NCI-H1436 treated with DMSO at 0.1 percent for 48 hours (cell line): ENCODE data around the gene ADAMTS18.

Experiments
- DNase-seq: peaks from one replicate; lab custom pipeline; 2025; lab: John Stamatoyannopoulos, UW

The ADAMTS18 gene

GRCh38 chr16:77324729-77325128, 110.1 kb downstream of the ADAMTS18 start:
- no peak for DNase-seq

GRCh38 chr16:77323695-77324094, 111.1 kb downstream of the ADAMTS18 start:
- no peak for DNase-seq

GRCh38 chr16:77322757-77323156, 112.1 kb downstream of the ADAMTS18 start:
- no peak for DNase-seq

- no peak for DNase-seq
Observed at GRCh38 chr16:77317059-77317458, 117.8 kb downstream of the ADAMTS18 start.

- DNase-seq = no peak
Observed at GRCh38 chr16:77310877-77311276, 124.0 kb downstream of the ADAMTS18 start.

GRCh38 chr16:77308163-77308561, 126.7 kb downstream of the ADAMTS18 start:
- no peak for DNase-seq

- DNase-seq = no peak
Observed at GRCh38 chr16:77307426-77308162, 127.2 kb downstream of the ADAMTS18 start.

DNA sequence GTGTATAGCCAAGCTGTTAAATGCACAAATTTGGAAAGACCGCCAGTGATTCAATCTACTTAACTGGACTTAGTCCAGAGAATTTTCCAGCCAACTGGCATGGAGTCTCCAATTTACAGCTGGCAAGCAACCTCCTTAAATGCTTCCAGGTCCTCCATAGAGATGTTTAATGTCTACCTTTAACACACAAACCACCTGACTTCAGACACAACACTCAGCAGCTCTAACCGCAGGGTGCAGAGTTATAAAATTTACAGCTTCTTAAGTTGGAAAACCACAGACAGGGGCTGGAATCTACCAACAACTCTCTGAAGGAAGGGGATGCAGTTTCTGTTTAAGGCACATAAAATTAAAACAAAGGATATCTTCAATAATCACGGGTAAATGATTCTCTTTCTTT, 128.8 kb downstream of the ADAMTS18 start:
- DNase-seq = no peak

DNA sequence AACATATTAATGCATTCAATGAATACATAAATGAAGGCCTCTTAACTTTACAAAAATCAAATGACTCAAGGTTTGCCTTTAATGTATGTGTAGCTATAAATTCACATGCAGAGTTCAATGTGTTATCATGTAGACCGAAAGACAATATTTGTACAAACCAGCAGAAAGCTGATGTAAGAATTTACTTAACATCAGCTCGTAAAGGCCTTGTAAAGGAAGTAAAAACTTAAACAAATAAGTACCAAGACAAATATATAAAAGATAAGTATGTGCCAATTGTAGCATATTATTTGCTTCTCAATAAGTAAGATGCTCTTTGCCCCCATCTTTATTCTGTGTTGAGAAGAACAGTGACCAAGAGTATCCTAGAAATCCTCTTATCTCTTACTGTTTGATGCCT, 130.0 kb downstream of the ADAMTS18 start:
- no peak for DNase-seq

DNA sequence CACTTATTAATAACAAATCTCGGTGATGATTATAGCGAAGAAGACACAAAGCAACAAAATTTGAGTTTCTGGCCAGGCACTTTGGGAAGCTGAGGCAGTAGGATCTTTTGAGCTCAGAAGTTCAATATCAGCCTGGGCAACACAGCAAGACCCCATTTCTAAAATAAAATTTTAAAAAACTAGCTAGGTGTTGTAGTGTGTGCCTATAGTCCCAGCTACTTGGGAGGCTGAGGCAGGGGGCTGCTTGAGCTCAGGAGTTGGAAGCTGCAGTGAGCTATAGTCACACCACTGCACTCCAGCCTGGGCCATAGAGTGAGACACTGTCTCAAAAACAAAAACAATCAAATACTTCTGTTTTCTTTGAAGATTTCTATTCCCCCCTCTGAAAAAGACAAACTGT, 130.7 kb downstream of the ADAMTS18 start:
- DNase-seq = no peak

GRCh38 chr16:77302674-77303073, 132.2 kb downstream of the ADAMTS18 start:
- no peak for DNase-seq

- DNase-seq = no peak
Observed at GRCh38 chr16:77302249-77302648, 132.6 kb downstream of the ADAMTS18 start.

- DNase-seq = no peak
Observed at GRCh38 chr16:77300256-77300655, 134.6 kb downstream of the ADAMTS18 start.

- no peak for DNase-seq
Observed at GRCh38 chr16:77299395-77299794, 135.4 kb downstream of the ADAMTS18 start.

GRCh38 chr16:77298418-77299360, 136.1 kb downstream of the ADAMTS18 start:
- no peak for DNase-seq

DNA sequence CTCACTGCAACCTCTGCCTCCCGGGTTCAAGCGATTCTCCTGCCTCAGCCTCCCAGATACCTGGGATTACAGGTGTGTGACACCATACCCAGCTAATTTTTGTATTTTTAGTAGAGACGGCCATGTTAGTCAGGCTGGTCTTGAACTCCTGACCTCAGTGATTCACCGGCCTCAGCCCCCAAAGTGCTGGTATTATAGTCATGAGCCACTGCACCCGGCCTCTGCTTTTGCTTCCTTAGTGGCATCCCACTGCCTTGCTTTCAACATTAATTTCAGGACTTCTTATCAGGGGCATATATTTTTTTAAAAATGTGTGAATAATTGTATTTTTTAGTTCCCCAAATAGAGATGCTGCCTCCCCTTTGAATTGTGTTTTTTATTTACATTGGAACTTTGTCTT, 136.8 kb downstream of the ADAMTS18 start:
- DNase-seq = no peak

- DNase-seq = no peak
Observed at GRCh38 chr16:77295896-77296295, 138.9 kb downstream of the ADAMTS18 start.

DNA sequence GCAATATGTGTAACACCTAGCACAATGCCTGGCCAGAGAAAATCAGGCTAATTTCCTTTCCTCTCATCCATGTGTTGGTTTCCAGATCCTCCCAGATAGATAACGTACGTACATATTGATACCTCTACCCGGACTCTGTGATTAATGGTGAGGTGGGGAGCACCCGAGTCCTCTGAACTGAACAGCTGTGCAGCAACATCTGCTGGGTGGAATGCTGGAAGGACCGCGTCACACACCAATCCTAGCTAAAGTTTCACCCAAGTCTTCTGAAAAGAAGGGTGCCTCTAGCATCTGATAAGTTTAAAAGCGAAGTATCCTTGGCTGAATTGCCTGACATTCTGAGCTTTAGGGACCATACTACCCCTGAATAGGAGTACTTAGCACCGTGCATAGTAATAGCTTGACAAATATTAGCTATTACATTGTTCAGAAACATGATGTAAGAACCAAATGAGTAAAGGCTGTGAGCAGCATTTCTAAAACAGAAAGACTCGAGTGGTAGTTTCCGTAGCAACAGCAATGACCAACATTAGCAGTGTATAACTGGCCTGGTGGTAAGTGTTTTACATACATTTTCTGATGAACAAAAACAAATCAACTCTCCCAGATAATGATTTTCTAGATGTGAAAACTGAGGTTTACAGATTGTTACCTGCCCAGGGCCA, 144.3 kb downstream of the ADAMTS18 start:
- DNase-seq = peak; percentile 78

DNA sequence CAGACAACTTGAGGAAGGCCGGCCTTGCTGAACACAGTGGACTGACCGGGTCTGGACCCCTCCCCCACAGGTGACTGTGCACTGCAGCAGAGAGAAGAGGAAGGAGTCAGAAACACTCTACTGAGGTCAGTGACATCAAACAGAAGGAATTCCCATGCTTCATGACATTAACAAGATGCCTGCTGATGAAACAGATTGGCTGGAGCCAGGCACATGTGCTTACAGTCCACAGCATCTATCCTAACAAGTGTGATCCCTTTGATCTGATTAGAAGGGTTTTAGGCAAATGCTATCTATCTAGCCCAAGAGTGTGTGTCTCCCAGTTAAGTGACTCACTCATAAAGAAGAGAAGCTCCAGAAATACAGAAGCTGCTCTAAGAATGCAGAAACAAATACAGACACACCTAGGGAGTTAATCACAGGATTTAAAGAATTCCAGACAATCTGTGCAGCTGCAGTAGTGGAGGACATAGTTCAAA, 145.5 kb downstream of the ADAMTS18 start:
- DNase-seq = no peak

- DNase-seq = no peak
Observed at GRCh38 chr16:77288222-77288621, 146.6 kb downstream of the ADAMTS18 start.

DNA sequence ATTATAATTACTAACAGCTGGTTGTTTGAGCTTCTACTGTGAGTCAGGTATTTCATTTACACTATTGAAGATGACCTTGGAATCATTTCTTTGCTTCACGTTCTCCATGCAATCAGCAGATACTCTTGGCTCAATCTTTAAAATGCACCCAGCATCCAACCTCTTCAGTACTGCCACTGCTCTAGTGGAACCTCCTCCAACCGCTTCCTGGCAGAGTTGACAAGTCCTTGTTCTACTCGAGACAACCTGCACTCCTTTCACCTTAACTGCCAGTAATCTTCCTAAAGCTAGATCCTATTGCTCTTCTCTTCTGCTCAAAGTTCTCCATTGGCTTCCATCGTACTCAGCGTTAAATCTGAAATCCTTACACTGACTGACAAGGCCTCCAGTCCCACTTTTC, 149.2 kb downstream of the ADAMTS18 start:
- DNase-seq = no peak

GRCh38 chr16:77282345-77282744, 152.5 kb downstream of the ADAMTS18 start:
- no peak for DNase-seq
